Measurements from ENCODE around the gene FKBP11.

The FKBP11 gene

GRCh38 chr12:48925304-48926011 lies at the start of gene FKBP11:
TSS of gene FKBP11 (minus strand) at chr12:48925492. CDS start at chr12:48925428, 64 bp downstream.
- Histone ChIP-seq H3K9me3 (ENCODE audit: insufficient read depth, low read length, severe bottlenecking) (no peaks in the 10 kb centered on the region), H3K36me3 (ENCODE audit: insufficient read depth, low read length) (peaks cover 18% of the 10 kb centered on the region), H3K4me3 (ENCODE audit: low read depth in 1 of 2, low read length in 2 of 2) (peak within 1 kb of the TSS; percentile 78 to 99), H3K27me3 (ENCODE audit: insufficient read depth, low read length, poor library complexity) (no peaks in the 10 kb centered on the region), H3K79me2 (ENCODE audit: insufficient read depth, low read length) (no peaks in the 10 kb centered on the region), H2AFZ (ENCODE audit: low read depth, low read length) (peak within 1 kb of the TSS; percentile 79), H3K4me2 (ENCODE audit: insufficient read depth, low read length) (peak within 1 kb of the TSS; percentile 93), H3K4me1 (ENCODE audit: insufficient read depth, low read length) (peaks cover 14% of the 10 kb centered on the region), H4K20me1 (ENCODE audit: insufficient read depth, low read length) (no peaks in the 10 kb centered on the region), H3K27ac (ENCODE audit: low read length) (peak within 1 kb of the TSS; percentile 55), H3K9ac (ENCODE audit: low read depth, low read length) (peak within 1 kb of the TSS; percentile 78)
- DNase-seq (peak; percentile 73), ATAC-seq (ENCODE audit: insufficient read depth, low read depth) (peak; percentile 82)
- TF ChIP-seq CTCF (IDR thresholded peaks at IDR 0.05; ENCODE audit: borderline replicate concordance, extremely low read depth, low read length, poor library complexity, severe bottlenecking) (peak; percentile 8), EZH2 (IDR thresholded peaks at IDR 0.05; ENCODE audit: borderline replicate concordance, low read depth, low read length, severe bottlenecking) (no peak)

- peaks cover 25% of the 10 kb centered on the region for H3K4me1 ChIP-seq (ENCODE audit: insufficient read depth, low read length)
- H3K9me3 ChIP-seq (ENCODE audit: insufficient read depth, low read length, severe bottlenecking) = no peaks in the 10 kb centered on the region
- no peaks in the 10 kb centered on the region for H3K79me2 ChIP-seq (ENCODE audit: insufficient read depth, low read length)
- no peak overlapping the region for H3K4me2 ChIP-seq (ENCODE audit: insufficient read depth, low read length)
- ATAC-seq (ENCODE audit: insufficient read depth, low read depth) (no peak), DNase-seq (no peak)
- H3K27me3 ChIP-seq (ENCODE audit: insufficient read depth, low read length, poor library complexity) = peaks cover 59% of the 10 kb centered on the region
- H3K4me3 ChIP-seq (ENCODE audit: low read depth in 1 of 2, low read length in 2 of 2) = no peak overlapping the region
- TF ChIP-seq CTCF (IDR thresholded peaks at IDR 0.05; ENCODE audit: borderline replicate concordance, extremely low read depth, low read length, poor library complexity, severe bottlenecking) (peak; percentile 46), EZH2 (IDR thresholded peaks at IDR 0.05; ENCODE audit: borderline replicate concordance, low read depth, low read length, severe bottlenecking) (no peak)
- no peaks in the 10 kb centered on the region for H3K36me3 ChIP-seq (ENCODE audit: insufficient read depth, low read length)
- H4K20me1 ChIP-seq (ENCODE audit: insufficient read depth, low read length) = peaks cover 11% of the 10 kb centered on the region
- H3K27ac ChIP-seq (ENCODE audit: low read length) = no peak overlapping the region
- H2AFZ ChIP-seq (ENCODE audit: low read depth, low read length) = no peak overlapping the region
- H3K9ac ChIP-seq (ENCODE audit: low read depth, low read length) = no peak overlapping the region
These were observed 48.8 kb upstream of the FKBP11 start for GRCh38 chr12:48973941-48974673.

GRCh38 chr12:48973531-48973930 lies 48.2 kb upstream of the FKBP11 start:
- Histone ChIP-seq H3K79me2 (ENCODE audit: insufficient read depth, low read length) (no peaks in the 10 kb centered on the region), H3K4me1 (ENCODE audit: insufficient read depth, low read length) (peaks cover 25% of the 10 kb centered on the region), H4K20me1 (ENCODE audit: insufficient read depth, low read length) (peaks cover 11% of the 10 kb centered on the region), H2AFZ (ENCODE audit: low read depth, low read length) (no peak overlapping the region), H3K4me2 (ENCODE audit: insufficient read depth, low read length) (no peak overlapping the region), H3K36me3 (ENCODE audit: insufficient read depth, low read length) (no peaks in the 10 kb centered on the region), H3K27me3 (ENCODE audit: insufficient read depth, low read length, poor library complexity) (peaks cover 56% of the 10 kb centered on the region), H3K9ac (ENCODE audit: low read depth, low read length) (no peak overlapping the region), H3K4me3 (ENCODE audit: low read depth in 1 of 2, low read length in 2 of 2) (no peak overlapping the region), H3K9me3 (ENCODE audit: insufficient read depth, low read length, severe bottlenecking) (no peaks in the 10 kb centered on the region), H3K27ac (ENCODE audit: low read length) (no peak overlapping the region)
- TF ChIP-seq CTCF (IDR thresholded peaks at IDR 0.05; ENCODE audit: borderline replicate concordance, extremely low read depth, low read length, poor library complexity, severe bottlenecking) (no peak), EZH2 (IDR thresholded peaks at IDR 0.05; ENCODE audit: borderline replicate concordance, low read depth, low read length, severe bottlenecking) (no peak)
- ATAC-seq (ENCODE audit: insufficient read depth, low read depth) = no peak
- DNase-seq = no peak
